ENCODE measurements around the gene CD300LD. TPM values are rescaled to one million over a fixed set of nuclear protein-coding genes. Genes with fewer than 3 reads are reported as not detected.

CD300LD gene
- total and polyA plus RNA-seq, 10 of the 15 experiments (the other 5 are each of a cell fraction or from before 2014, with no cell fraction given) = not detected

- in situ Hi-C loops (cut with MboI) (no loop called here), intact Hi-C loops (cut with micrococcal nuclease; ENCODE audit: unreplicated experiment) (no loop called here)
- Histone ChIP-seq H3K27ac (ENCODE audit: control insufficient read depth, insufficient read depth) (no peak overlapping the region), H3K36me3 (ENCODE audit: control insufficient read depth in 2 of 2, insufficient read depth in 2 of 2, low read length in 1 of 2) (no peaks in the 10 kb centered on the region), H4K20me1 (ENCODE audit: control insufficient read depth, insufficient read depth) (no peaks in the 10 kb centered on the region), H3K79me2 (ENCODE audit: control insufficient read depth, insufficient read depth, low read length) (no peaks in the 10 kb centered on the region), H3K4me3 (no peak overlapping the region), H2AFZ (ENCODE audit: control insufficient read depth, low read depth, low read length) (no peak overlapping the region), H3K27me3 (replicated peaks in 1 of 2; ENCODE audit: control insufficient read depth in 2 of 2, insufficient read depth in 2 of 2, low read length in 1 of 2) (no peaks in the 10 kb centered on the region; a peak in 2 of 4 replicates), H3K4me1 (ENCODE audit: control insufficient read depth, insufficient read depth, low read length) (no peaks in the 10 kb centered on the region), H3K9me3 (replicated peaks; ENCODE audit: control insufficient read depth, insufficient read depth, low read length) (no peaks in the 10 kb centered on the region; the same call in 2 of the 3 replicates), H3K9ac (ENCODE audit: control insufficient read depth, insufficient read depth, low read length) (no peak overlapping the region), H3K4me2 (ENCODE audit: control insufficient read depth, insufficient read depth) (no peak overlapping the region)
- TF ChIP-seq SREBF1 (IDR thresholded peaks at IDR 0.05; ENCODE audit: low read length) (no peak), REST (IDR thresholded peaks at IDR 0.05; ENCODE audit: low read depth, low read length) (no peak), POLR2AphosphoS5 (IDR thresholded peaks at IDR 0.05; ENCODE audit: low read length) (no peak), SMAD5 (IDR thresholded peaks at IDR 0.05; ENCODE audit: low read depth) (no peak), CBX3 (IDR thresholded peaks at IDR 0.05; ENCODE audit: borderline replicate concordance, low read depth) (no peak), BCL11A (IDR thresholded peaks at IDR 0.05; ENCODE audit: low read depth, low read length) (no peak), ZBED1 (IDR thresholded peaks at IDR 0.05; ENCODE audit: borderline replicate concordance) (no peak), RUNX3 (IDR thresholded peaks at IDR 0.05; ENCODE audit: low read length) (no peak), SIN3A (IDR thresholded peaks at IDR 0.05; ENCODE audit: low read depth, low read length) (no peak), EED (IDR thresholded peaks at IDR 0.05; ENCODE audit: low read depth) (no peak), ATF3 (IDR thresholded peaks at IDR 0.05; ENCODE audit: borderline replicate concordance, extremely low read depth, low read depth, low read length) (no peak), ZBTB11 (CRISPR knock-in tag; IDR thresholded peaks at IDR 0.05) (no peak), MTA2 (IDR thresholded peaks at IDR 0.05; ENCODE audit: low read depth) (no peak)
- FAIRE-seq = no peak
- ChIA-PET CTCF (no interaction called here), RAD21 (ENCODE audit: unreplicated experiment) (no interaction called here), SMC1A (ENCODE audit: uncharacterized antibody, unreplicated experiment) (no interaction called here), POLR2A (no interaction called here)
- 33% methylated on average over 14 of the region's 14 CpGs for WGBS (ENCODE audit: insufficient coverage, insufficient replicate concordance, low lambda C conversion rate, missing lambda C conversion rate)
- no peak for ATAC-seq
- DNase-seq (ENCODE audit: low read depth, low spot score) = no peak
- no TSS peak for BruUV-seq (replicated peaks)
Measured at GRCh38 chr17:74584292-74585060, 7.6 kb downstream of the CD300LD start.

All from GM12878 (cell line).